ENCODE results near the gene VEPH1. TPM values are rescaled to one million over a fixed set of nuclear protein-coding genes. Genes with fewer than 3 reads are reported as not detected.
A peak's percentile ranks its signal among the peaks of the same experiment; 100 is the strongest.

Gene VEPH1
- total and polyA plus RNA-seq, 9 of the 15 experiments (the other 6 are each of a cell fraction or from before 2014, with no cell fraction given): 4.5 to 15.6 (median 5.8) TPM

DNA sequence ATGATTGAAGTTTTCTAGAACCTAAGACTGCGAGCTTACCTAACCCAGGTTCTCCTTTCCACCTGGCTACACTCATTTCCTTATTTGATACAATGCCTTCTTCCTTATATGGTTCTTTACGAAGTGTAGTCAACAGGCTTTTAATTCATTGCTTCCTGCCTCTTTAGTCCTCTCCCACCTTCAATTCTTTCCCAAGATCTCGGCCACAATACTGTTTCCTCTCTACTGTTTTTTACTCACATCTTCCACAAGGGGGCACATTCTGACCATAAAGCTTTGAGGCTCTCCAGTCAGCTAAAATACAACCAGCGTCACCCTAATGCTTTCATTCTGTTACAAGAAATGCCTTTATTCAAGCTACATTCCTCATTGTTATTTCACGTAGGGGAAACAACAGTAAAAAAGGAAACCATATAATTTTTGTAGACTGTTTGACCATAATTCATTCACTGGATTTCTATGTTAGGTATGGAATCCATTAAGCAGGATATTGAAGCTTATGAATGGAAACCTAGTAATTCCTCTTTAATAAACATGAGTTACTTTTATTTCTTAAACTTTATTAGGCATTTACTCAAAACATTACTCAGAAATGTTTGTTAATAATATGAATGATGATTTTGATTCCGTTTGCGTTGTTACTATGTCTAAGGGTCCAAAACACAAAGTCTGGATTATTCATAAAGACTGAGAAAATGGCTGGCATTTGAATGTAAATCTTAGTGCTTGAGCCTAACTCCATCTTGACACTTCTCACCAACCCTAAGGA lies 29.5 kb upstream of the VEPH1 start (continued):
- TF ChIP-seq, protein P1, sequence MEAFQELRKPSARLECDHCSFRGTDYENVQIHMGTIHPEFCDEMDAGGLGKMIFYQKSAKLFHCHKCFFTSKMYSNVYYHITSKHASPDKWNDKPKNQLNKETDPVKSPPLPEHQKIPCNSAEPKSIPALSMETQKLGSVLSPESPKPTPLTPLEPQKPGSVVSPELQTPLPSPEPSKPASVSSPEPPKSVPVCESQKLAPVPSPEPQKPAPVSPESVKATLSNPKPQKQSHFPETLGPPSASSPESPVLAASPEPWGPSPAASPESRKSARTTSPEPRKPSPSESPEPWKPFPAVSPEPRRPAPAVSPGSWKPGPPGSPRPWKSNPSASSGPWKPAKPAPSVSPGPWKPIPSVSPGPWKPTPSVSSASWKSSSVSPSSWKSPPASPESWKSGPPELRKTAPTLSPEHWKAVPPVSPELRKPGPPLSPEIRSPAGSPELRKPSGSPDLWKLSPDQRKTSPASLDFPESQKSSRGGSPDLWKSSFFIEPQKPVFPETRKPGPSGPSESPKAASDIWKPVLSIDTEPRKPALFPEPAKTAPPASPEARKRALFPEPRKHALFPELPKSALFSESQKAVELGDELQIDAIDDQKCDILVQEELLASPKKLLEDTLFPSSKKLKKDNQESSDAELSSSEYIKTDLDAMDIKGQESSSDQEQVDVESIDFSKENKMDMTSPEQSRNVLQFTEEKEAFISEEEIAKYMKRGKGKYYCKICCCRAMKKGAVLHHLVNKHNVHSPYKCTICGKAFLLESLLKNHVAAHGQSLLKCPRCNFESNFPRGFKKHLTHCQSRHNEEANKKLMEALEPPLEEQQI (IDR thresholded peaks at IDR 0.05): no peak

DNA sequence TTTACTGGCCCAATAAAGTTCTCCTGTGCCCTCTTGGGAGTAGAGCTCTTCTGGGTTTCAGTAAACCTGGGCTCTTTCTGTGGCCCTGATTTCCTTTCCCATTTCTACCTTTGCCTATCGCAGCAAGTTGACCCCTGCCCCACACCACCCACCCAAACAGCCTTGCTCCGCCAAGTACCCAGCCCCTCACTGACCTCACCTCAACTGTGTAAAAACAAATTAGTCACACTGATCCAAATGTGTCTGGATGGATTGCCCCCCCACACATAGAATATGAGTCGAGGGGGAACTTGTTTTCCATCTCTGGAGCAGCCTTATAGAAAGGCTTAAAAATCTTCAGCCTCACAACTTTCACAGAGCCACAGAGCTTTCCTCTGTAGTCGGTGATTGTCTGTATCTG lies 28.6 kb upstream of the VEPH1 start:
- H2AFZ ChIP-seq (ENCODE audit: low read depth, low read length): peak overlapping the region; percentile 91
- ATAC-seq (no peak), DNase-seq (ENCODE audit: extremely low read depth in 1 of 4, low spot score in 3 of 4) (no peak), FAIRE-seq (no peak)
- H3K36me3 ChIP-seq (ENCODE audit: control insufficient read depth, insufficient read depth, low read length): no peaks in the 10 kb centered on the region
- H3K4me3 ChIP-seq: no peak overlapping the region
- intact Hi-C loops (cut with micrococcal nuclease) (loop anchor here (1.0 to 10.0 kb wide), 3 partner anchors 41 to 1263 kb away; no protein-coding TSS in a partner anchor), in situ Hi-C loops (cut with MboI) (no loop called here)
- WGBS (ENCODE audit: insufficient coverage, low coverage, missing lambda C conversion rate): 36% methylated on average over 3 of the region's 4 CpGs
- BruUV-seq (replicated peaks): no TSS peak
- H3K9me1 ChIP-seq (ENCODE audit: control insufficient read depth, insufficient read depth, low read length): no peaks in the 10 kb centered on the region
- no peaks in the 10 kb centered on the region for H4K20me1 ChIP-seq (replicated peaks; ENCODE audit: control insufficient read depth, insufficient read depth, low read length)
- peaks cover 0 to 55% of the 10 kb centered on the region in 2 experiments; a peak in 4 of 5 replicates for H3K4me1 ChIP-seq (replicated peaks in 1 of 2; ENCODE audit: control insufficient read depth in 2 of 2, insufficient read depth in 2 of 2, low read length in 2 of 2)
- POLR2A ChIA-PET: interaction anchor here (0.7 to 1.4 kb wide), 2 partner anchors 29 to 42 kb away, joined by 3 to 4 read pairs; partner anchors contain the start of gene VEPH1
- no peaks in the 10 kb centered on the region for H3K27me3 ChIP-seq (ENCODE audit: control insufficient read depth in 2 of 2, insufficient read depth in 2 of 2, low read length in 2 of 2)
- peak overlapping the region; percentile 27; the same call in 1 of the 3 replicates for H3K27ac ChIP-seq (ENCODE audit: extremely low read depth, low read depth, low read length)
- H3K9ac ChIP-seq (ENCODE audit: insufficient read depth in 1 of 2, low read depth in 2 of 2, low read length in 2 of 2): no peak overlapping the region
- no peaks in the 10 kb centered on the region for H3K79me2 ChIP-seq (ENCODE audit: control insufficient read depth, insufficient read depth, low read length)
- CTCF ChIA-PET (ENCODE audit: low intra/inter-chr PET ratio): interaction anchor here (1.2 to 4.7 kb wide), 2 partner anchors 40 to 903 kb away, joined by 5 to 21 read pairs; no protein-coding TSS in a partner anchor
- H3K4me2 ChIP-seq (ENCODE audit: insufficient read depth, low read length): no peak overlapping the region
- no peaks in the 10 kb centered on the region for H3K9me3 ChIP-seq (replicated peaks; ENCODE audit: control insufficient read depth, insufficient read depth, low read depth, low read length)
- TF ChIP-seq, protein P2, sequence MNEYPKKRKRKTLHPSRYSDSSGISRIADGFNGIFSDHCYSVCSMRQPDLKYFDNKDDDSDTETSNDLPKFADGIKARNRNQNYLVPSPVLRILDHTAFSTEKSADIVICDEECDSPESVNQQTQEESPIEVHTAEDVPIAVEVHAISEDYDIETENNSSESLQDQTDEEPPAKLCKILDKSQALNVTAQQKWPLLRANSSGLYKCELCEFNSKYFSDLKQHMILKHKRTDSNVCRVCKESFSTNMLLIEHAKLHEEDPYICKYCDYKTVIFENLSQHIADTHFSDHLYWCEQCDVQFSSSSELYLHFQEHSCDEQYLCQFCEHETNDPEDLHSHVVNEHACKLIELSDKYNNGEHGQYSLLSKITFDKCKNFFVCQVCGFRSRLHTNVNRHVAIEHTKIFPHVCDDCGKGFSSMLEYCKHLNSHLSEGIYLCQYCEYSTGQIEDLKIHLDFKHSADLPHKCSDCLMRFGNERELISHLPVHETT (CRISPR knock-in tag; conservative IDR thresholded peaks at IDR 0.05 in 1 of 2, IDR thresholded peaks at IDR 0.05 in 1 of 2): peak in 1 of 2 experiments; percentile 41; a peak in 1 of 4 replicates
- no peak for TF ChIP-seq ZNF133 (CRISPR knock-in tag; IDR thresholded peaks at IDR 0.05)
- TF ChIP-seq ZFP30 (CRISPR knock-in tag; IDR thresholded peaks at IDR 0.05; ENCODE audit: borderline replicate concordance): no peak
- TF ChIP-seq, protein P3, sequence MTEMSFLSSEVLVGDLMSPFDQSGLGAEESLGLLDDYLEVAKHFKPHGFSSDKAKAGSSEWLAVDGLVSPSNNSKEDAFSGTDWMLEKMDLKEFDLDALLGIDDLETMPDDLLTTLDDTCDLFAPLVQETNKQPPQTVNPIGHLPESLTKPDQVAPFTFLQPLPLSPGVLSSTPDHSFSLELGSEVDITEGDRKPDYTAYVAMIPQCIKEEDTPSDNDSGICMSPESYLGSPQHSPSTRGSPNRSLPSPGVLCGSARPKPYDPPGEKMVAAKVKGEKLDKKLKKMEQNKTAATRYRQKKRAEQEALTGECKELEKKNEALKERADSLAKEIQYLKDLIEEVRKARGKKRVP (CRISPR knock-in tag; IDR thresholded peaks at IDR 0.05): 0 out of 2 replicates have a peak, but pooled peaks have one; percentile 27
- no peak for TF ChIP-seq FOXA3 (CRISPR knock-in tag; conservative IDR thresholded peaks at IDR 0.05 in 1 of 2, IDR thresholded peaks at IDR 0.05 in 1 of 2)
- no peak for TF ChIP-seq RBBP5 (IDR thresholded peaks at IDR 0.05; ENCODE audit: borderline replicate concordance, insufficient read depth, low read length, poor library complexity, severe bottlenecking)
- TF ChIP-seq POLR2A (conservative IDR thresholded peaks at IDR 0.05): no peak
- TF ChIP-seq E2F1 (CRISPR knock-in tag; IDR thresholded peaks at IDR 0.05): no peak
- TF ChIP-seq STAG1 (CRISPR knock-in tag; IDR thresholded peaks at IDR 0.05; ENCODE audit: borderline replicate concordance): no peak
- TF ChIP-seq SMARCA5 (IDR thresholded peaks at IDR 0.05): no peak
- no peak for TF ChIP-seq SIRT6 (IDR thresholded peaks at IDR 0.05; ENCODE audit: low read depth, low read length)
- no peak for TF ChIP-seq CREBBP (IDR thresholded peaks at IDR 0.05; ENCODE audit: low read depth, low read length)
